Common myeloid progenitor, CD34-positive (primary cell): ENCODE data around the gene AASDHPPT.

Experiments used
- CTCF ChIA-PET: fragments of 350-600 bp; sonication (Branson Sonifier 250); formaldehyde crosslinking; loops from one replicate; lab custom pipeline; 2021; ENCODE audit warnings: antibody characterized with exemption; lab: Charles Lee
- POLR2A ChIA-PET: fragments of 350-600 bp; sonication (Branson Sonifier 250); formaldehyde crosslinking; loops from one replicate; lab custom pipeline; 2021; ENCODE audit warnings: antibody characterized with exemption; lab: Charles Lee
- DNase-seq, 3 donors: peaks; one replicate each; pipeline versions ENCODE4 v3.0.0 to v3.0.0-alpha.2; 2013
- H3K27ac ChIP-seq, 2 experiments: 1 replicate in 1 of 2; 2 replicates in 1 of 2; pipeline ENCODE4 v1.7.0; 2013; ENCODE audit warnings: inconsistent platforms in 2 of 2, low read length in 2 of 2, mild to moderate bottlenecking in 2 of 2, low read depth in 1 of 2, moderate library complexity in 1 of 2; ENCODE audit not compliant: severe bottlenecking in 2 of 2, insufficient read depth in 1 of 2, poor library complexity in 1 of 2
- H3K27me3 ChIP-seq, 5 experiments: replicated peaks in 2 of 5; 1 replicate in 3 of 5; 2 replicates in 2 of 5; pipeline versions ENCODE4 v1.6.1 to v1.7.0; 2013; ENCODE audit warnings: low read length in 4 of 5, mild to moderate bottlenecking in 2 of 5, moderate library complexity in 2 of 5, inconsistent platforms in 1 of 5; ENCODE audit not compliant: insufficient read depth in 5 of 5, control insufficient read depth in 4 of 5
- H3K36me3 ChIP-seq, 4 experiments: 1 replicate in 2 of 4; 2 replicates in 2 of 4; pipeline versions ENCODE4 v1.6.1 to v1.7.0; 2013; ENCODE audit warnings: low read length in 3 of 4, control low read depth in 1 of 4, mild to moderate bottlenecking in 1 of 4; ENCODE audit not compliant: control insufficient read depth in 4 of 4, insufficient read depth in 4 of 4
- H3K4me1 ChIP-seq, 4 experiments: 1 replicate in 3 of 4; 2 replicates in 1 of 4; pipeline versions ENCODE4 v1.6.1 to v1.7.1; 2013; ENCODE audit warnings: low read length in 3 of 4, mild to moderate bottlenecking in 3 of 4, control low read depth in 1 of 4, inconsistent platforms in 1 of 4, moderate library complexity in 1 of 4; ENCODE audit not compliant: control insufficient read depth in 4 of 4, insufficient read depth in 4 of 4; ENCODE audit errors: control extremely low read depth in 1 of 4
- H3K4me3 ChIP-seq, 7 experiments: 1 replicate in 4 of 7; 2 replicates in 3 of 7; pipeline versions ENCODE4 v1.5.1 to v1.7.0; 2013; ENCODE audit warnings: mild to moderate bottlenecking in 7 of 7, low read length in 6 of 7, moderate library complexity in 6 of 7, inconsistent platforms in 2 of 7, low read depth in 2 of 7, control low read depth in 1 of 7; ENCODE audit not compliant: insufficient read depth in 4 of 7, control insufficient read depth in 1 of 7; ENCODE audit errors: extremely low read depth in 1 of 7
- H3K9me3 ChIP-seq, 5 experiments: 1 replicate in 4 of 5; 2 replicates in 1 of 5; pipeline versions ENCODE4 v1.6.1 to v1.7.1; 2013; ENCODE audit warnings: low read length in 4 of 5, mild to moderate bottlenecking in 2 of 5, inconsistent platforms in 1 of 5, low read depth in 1 of 5, moderate library complexity in 1 of 5; ENCODE audit not compliant: control insufficient read depth in 4 of 5, insufficient read depth in 2 of 5; ENCODE audit errors: control extremely low read depth in 1 of 5
- WGBS: methylation state at CpG from one replicate; pipeline ENCODE4 v1.1.5; 2013; ENCODE audit not compliant: insufficient coverage; 5-methylcytosine and 5-hydroxymethylcytosine counted together

Gene AASDHPPT

GRCh38 chr11:106086850-106087249, 9.4 kb downstream of the AASDHPPT start:
- Histone ChIP-seq H3K27ac (peak overlapping the region in 1 of 2 experiments; percentile 12), H3K36me3 (peaks cover 3 to 43% (median 26%) of the 10 kb centered on the region in 4 experiments), H3K9me3 (no peaks in the 10 kb centered on the region), H3K27me3 (no peaks in the 10 kb centered on the region), H3K4me3 (no peak overlapping the region), H3K4me1 (peaks cover 0 to 19% (median 3%) of the 10 kb centered on the region in 4 experiments)
- ChIA-PET CTCF (interaction anchor here (0.7 to 1.8 kb wide), 6 partner anchors 9 to 47 kb away, joined by 3 to 14 read pairs (median 3); partner anchors contain the start of genes AASDHPPT and KBTBD3), POLR2A (interaction anchor here (0.6 kb wide), 1 partner anchor 9 kb away, joined by 3 read pairs; no protein-coding TSS in a partner anchor)
- DNase-seq: no peak
- 90% methylated on average over 1 of the region's 2 CpGs for WGBS

- CTCF ChIA-PET: interaction anchor here (0.7 to 1.8 kb wide), 5 partner anchors 8 to 46 kb away, joined by 3 to 14 read pairs (median 3); partner anchors contain the start of genes AASDHPPT and KBTBD3
Measured at GRCh38 chr11:106087815-106088435, 10.5 kb downstream of the AASDHPPT start.

GRCh38 chr11:106088896-106089295, 11.4 kb downstream of the AASDHPPT start:
- no peak for DNase-seq
- WGBS: 100% methylated on average over 1 of the region's 4 CpGs
- ChIA-PET CTCF (no interaction called here), POLR2A (no interaction called here)
- Histone ChIP-seq H3K9me3 (no peaks in the 10 kb centered on the region), H3K4me3 (no peak overlapping the region), H3K36me3 (peaks cover 3 to 48% (median 30%) of the 10 kb centered on the region in 4 experiments), H3K27me3 (no peaks in the 10 kb centered on the region), H3K27ac (no peak overlapping the region), H3K4me1 (peaks cover 0 to 15% (median 3%) of the 10 kb centered on the region in 4 experiments)

More at GRCh38 chr11:106087815-106088435, 10.5 kb downstream of the AASDHPPT start:
- POLR2A ChIA-PET: no interaction called here
- Histone ChIP-seq H3K4me1 (peaks cover 0 to 15% (median 3%) of the 10 kb centered on the region in 4 experiments), H3K27ac (no peak overlapping the region), H3K4me3 (peak overlapping the region in 1 of 7 experiments; percentile 25), H3K9me3 (no peaks in the 10 kb centered on the region), H3K36me3 (peaks cover 3 to 44% (median 28%) of the 10 kb centered on the region in 4 experiments), H3K27me3 (no peaks in the 10 kb centered on the region)
- WGBS: no CpG with 5 or more reads among the region's 9 CpGs
- peak; percentile 56 to 77 (median 71) for DNase-seq

- Histone ChIP-seq H3K4me3 (no peak overlapping the region), H3K9me3 (no peaks in the 10 kb centered on the region), H3K27me3 (no peaks in the 10 kb centered on the region), H3K36me3 (peaks cover 8 to 61% (median 36%) of the 10 kb centered on the region in 4 experiments), H3K27ac (no peak overlapping the region), H3K4me1 (peaks cover 0 to 12% (median 3%) of the 10 kb centered on the region in 4 experiments)
- 100% methylated on average over 3 of the region's 3 CpGs for WGBS
- POLR2A ChIA-PET: no interaction called here
- DNase-seq: no peak
- CTCF ChIA-PET: interaction anchor here (1.1 kb wide), 1 partner anchor 13 kb away, joined by 3 read pairs; no protein-coding TSS in a partner anchor
Measured at GRCh38 chr11:106091480-106092123, 14.1 kb downstream of the AASDHPPT start.

- Histone ChIP-seq H3K27me3 (no peaks in the 10 kb centered on the region), H3K36me3 (peaks cover 8 to 65% (median 40%) of the 10 kb centered on the region in 4 experiments), H3K4me3 (no peak overlapping the region), H3K9me3 (no peaks in the 10 kb centered on the region), H3K27ac (no peak overlapping the region), H3K4me1 (peaks cover 0 to 4% (median 2%) of the 10 kb centered on the region in 4 experiments)
- POLR2A ChIA-PET: no interaction called here
- WGBS: no CpG with 5 or more reads among the region's 1 CpG
- DNase-seq: no peak
- CTCF ChIA-PET: interaction anchor here (0.9 to 1.1 kb wide), 3 partner anchors 13 to 20 kb away, joined by 3 read pairs; no protein-coding TSS in a partner anchor
Measured at GRCh38 chr11:106092446-106092845, 15.0 kb downstream of the AASDHPPT start.

GRCh38 chr11:106098893-106099553, 21.6 kb downstream of the AASDHPPT start:
- 67% methylated on average over 1 of the region's 1 CpG for WGBS
- H3K9me3 ChIP-seq: no peaks in the 10 kb centered on the region
- H3K27ac ChIP-seq: no peak overlapping the region
- peaks cover 4 to 39% (median 24%) of the 10 kb centered on the region in 4 experiments for H3K36me3 ChIP-seq
- CTCF ChIA-PET: interaction anchor here (1.1 kb wide), 1 partner anchor 12 kb away, joined by 3 read pairs; no protein-coding TSS in a partner anchor
- H3K4me1 ChIP-seq: no peaks in the 10 kb centered on the region
- POLR2A ChIA-PET: interaction anchor here (0.6 kb wide), 1 partner anchor 1349 kb away, joined by 4 read pairs; no protein-coding TSS in a partner anchor
- H3K27me3 ChIP-seq: no peaks in the 10 kb centered on the region
- H3K4me3 ChIP-seq: no peak overlapping the region
- no peak for DNase-seq
